Measurements from ENCODE around the gene GRIA1.
"Not testable (repeated sequence)": the region's sequence is repeated elsewhere in the genome, so short reads cannot be mapped to it uniquely, and the experiment has no call there.

The GRIA1 gene

GRCh38 chr5:153723022-153723610, 232.6 kb downstream of the GRIA1 start:
- not testable (repeated sequence) for H3K27ac Mint-ChIP-seq, H3K4me3 Mint-ChIP-seq, H3K4me1 Mint-ChIP-seq, H3K36me3 Mint-ChIP-seq, H3K27me3 Mint-ChIP-seq, H3K9me3 Mint-ChIP-seq

GRCh38 chr5:153742060-153742459, 251.6 kb downstream of the GRIA1 start:
- H3K4me1 Mint-ChIP-seq: no peaks in the 10 kb centered on the region
- H3K4me3 Mint-ChIP-seq: no peak overlapping the region
- no peaks in the 10 kb centered on the region for H3K9me3 Mint-ChIP-seq
- H3K27ac Mint-ChIP-seq: no peak overlapping the region
- H3K27me3 Mint-ChIP-seq: peaks cover 7% of the 10 kb centered on the region
- H3K36me3 Mint-ChIP-seq: no peaks in the 10 kb centered on the region

- Mint-ChIP-seq H3K9me3 (no peaks in the 10 kb centered on the region), H3K4me3 (no peak overlapping the region), H3K4me1 (no peaks in the 10 kb centered on the region), H3K36me3 (no peaks in the 10 kb centered on the region), H3K27me3 (peaks cover 7% of the 10 kb centered on the region), H3K27ac (no peak overlapping the region)
Measured at GRCh38 chr5:153744751-153745150, 254.3 kb downstream of the GRIA1 start.

- Mint-ChIP-seq H3K9me3 (no peaks in the 10 kb centered on the region), H3K4me1 (no peaks in the 10 kb centered on the region), H3K27ac (no peak overlapping the region), H3K36me3 (no peaks in the 10 kb centered on the region), H3K4me3 (no peak overlapping the region), H3K27me3 (peaks cover 4% of the 10 kb centered on the region)
Measured at GRCh38 chr5:153745778-153746395, 255.4 kb downstream of the GRIA1 start.

GRCh38 chr5:153746440-153746839, 256.0 kb downstream of the GRIA1 start:
- no peak overlapping the region for H3K27ac Mint-ChIP-seq

GRCh38 chr5:153748823-153749222, 258.4 kb downstream of the GRIA1 start:
- Mint-ChIP-seq H3K27me3 (no peaks in the 10 kb centered on the region), H3K4me3 (no peak overlapping the region), H3K27ac (no peak overlapping the region), H3K36me3 (no peaks in the 10 kb centered on the region), H3K4me1 (no peaks in the 10 kb centered on the region), H3K9me3 (no peaks in the 10 kb centered on the region)

More at GRCh38 chr5:153746440-153746839, 256.0 kb downstream of the GRIA1 start:
- Mint-ChIP-seq H3K4me3 (no peak overlapping the region), H3K4me1 (no peaks in the 10 kb centered on the region), H3K27me3 (peaks cover 4% of the 10 kb centered on the region), H3K9me3 (no peaks in the 10 kb centered on the region), H3K36me3 (no peaks in the 10 kb centered on the region)

- Mint-ChIP-seq H3K27ac (no peak overlapping the region), H3K4me3 (no peak overlapping the region), H3K9me3 (no peaks in the 10 kb centered on the region), H3K27me3 (no peaks in the 10 kb centered on the region), H3K36me3 (no peaks in the 10 kb centered on the region), H3K4me1 (no peaks in the 10 kb centered on the region)
Measured at GRCh38 chr5:153749960-153750359, 259.5 kb downstream of the GRIA1 start.

- Mint-ChIP-seq H3K36me3 (no peaks in the 10 kb centered on the region), H3K4me1 (no peaks in the 10 kb centered on the region), H3K27me3 (no peaks in the 10 kb centered on the region), H3K27ac (no peak overlapping the region), H3K4me3 (no peak overlapping the region), H3K9me3 (no peaks in the 10 kb centered on the region)
Measured at GRCh38 chr5:153751251-153751650, 260.8 kb downstream of the GRIA1 start.

GRCh38 chr5:153752890-153753289, 262.4 kb downstream of the GRIA1 start:
- Mint-ChIP-seq H3K27me3 (no peaks in the 10 kb centered on the region), H3K36me3 (no peaks in the 10 kb centered on the region), H3K4me1 (no peaks in the 10 kb centered on the region), H3K4me3 (no peak overlapping the region), H3K27ac (no peak overlapping the region), H3K9me3 (peaks cover 7% of the 10 kb centered on the region)

GRCh38 chr5:153753645-153754432, 263.4 kb downstream of the GRIA1 start:
- Mint-ChIP-seq H3K27me3 (no peaks in the 10 kb centered on the region), H3K36me3 (no peaks in the 10 kb centered on the region)

GRCh38 chr5:153755913-153756500, 265.5 kb downstream of the GRIA1 start:
- H3K9me3 Mint-ChIP-seq: peaks cover 11% of the 10 kb centered on the region
- no peaks in the 10 kb centered on the region for H3K27me3 Mint-ChIP-seq

More at GRCh38 chr5:153753645-153754432, 263.4 kb downstream of the GRIA1 start:
- peaks cover 7% of the 10 kb centered on the region for H3K9me3 Mint-ChIP-seq
- H3K4me3 Mint-ChIP-seq: no peak overlapping the region
- no peaks in the 10 kb centered on the region for H3K4me1 Mint-ChIP-seq
- H3K27ac Mint-ChIP-seq: no peak overlapping the region

GRCh38 chr5:153756540-153756939, 266.1 kb downstream of the GRIA1 start:
- Mint-ChIP-seq H3K27me3 (no peaks in the 10 kb centered on the region), H3K27ac (no peak overlapping the region), H3K4me1 (no peaks in the 10 kb centered on the region), H3K9me3 (peaks cover 14% of the 10 kb centered on the region), H3K4me3 (no peak overlapping the region), H3K36me3 (no peaks in the 10 kb centered on the region)

More at GRCh38 chr5:153755913-153756500, 265.5 kb downstream of the GRIA1 start:
- Mint-ChIP-seq H3K36me3 (no peaks in the 10 kb centered on the region), H3K4me1 (no peaks in the 10 kb centered on the region), H3K4me3 (no peak overlapping the region), H3K27ac (no peak overlapping the region)

GRCh38 chr5:153765987-153766386, 275.5 kb downstream of the GRIA1 start:
- Mint-ChIP-seq H3K36me3 (no peaks in the 10 kb centered on the region), H3K4me3 (no peak overlapping the region), H3K27me3 (no peaks in the 10 kb centered on the region), H3K4me1 (no peaks in the 10 kb centered on the region), H3K27ac (no peak overlapping the region), H3K9me3 (peaks cover 7% of the 10 kb centered on the region)

GRCh38 chr5:153767221-153768188, 277.0 kb downstream of the GRIA1 start:
- Mint-ChIP-seq H3K36me3 (no peaks in the 10 kb centered on the region), H3K4me3 (no peak overlapping the region), H3K27ac (no peak overlapping the region), H3K27me3 (no peaks in the 10 kb centered on the region), H3K9me3 (peaks cover 4% of the 10 kb centered on the region), H3K4me1 (no peaks in the 10 kb centered on the region)

- Mint-ChIP-seq H3K9me3 (no peaks in the 10 kb centered on the region), H3K4me1 (no peaks in the 10 kb centered on the region), H3K4me3 (no peak overlapping the region), H3K27ac (no peak overlapping the region), H3K36me3 (no peaks in the 10 kb centered on the region), H3K27me3 (no peaks in the 10 kb centered on the region)
Measured at GRCh38 chr5:153770066-153770465, 279.6 kb downstream of the GRIA1 start.

Measured in activated naive CD4-positive, alpha-beta T cell treated with anti-CD3 and anti-CD28 coated beads, Interleukin-2, amount 50 U/mL, for 24 hours (primary cell).